HCT116 (cell line): ENCODE measurements around the gene IGF2R. TPM values are rescaled to one million over a fixed set of nuclear protein-coding genes. Genes with fewer than 3 reads are reported as not detected.

Source experiments
- ATAC-seq: fragments of 200-7000 bp; cut with Tn5 transposase; 2 replicates; pipeline ENCODE4 v1.9.1; 2020; ENCODE audit warnings: mild to moderate bottlenecking, moderate library complexity
- BruUV-seq: library from RNA; stranded (reverse); fragments of 400-500 nt; replicated peaks from 2 replicates; lab custom pipeline; 2021; lab: Mats Ljungman, UMichigan
- CTCF ChIA-PET: fragments of 300-600 bp; sonication (Branson Sonifier 250); formaldehyde crosslinking; loops from one replicate; lab custom pipeline; 2021; ENCODE audit warnings: antibody characterized with exemption; lab: Charles Lee
- POLR2A ChIA-PET: fragments of 300-600, 350-600 bp; sonication (Branson Sonifier 250); formaldehyde crosslinking; loops from one replicate; lab custom pipeline; 2021; ENCODE audit warnings: antibody characterized with exemption; lab: Charles Lee
- RAD21 ChIA-PET, 2 experiments: fragments of 300-600 bp; sonication (Branson Sonifier 250); formaldehyde crosslinking; loops; one replicate each; lab custom pipeline; 2023; ENCODE audit warnings: low total read pairs in 2 of 2; ENCODE audit not compliant: uncharacterized antibody in 2 of 2, unreplicated experiment in 2 of 2, low non-redundant PET in 1 of 2; lab: Charles Lee
- DNase-seq: peaks from one replicate; pipeline ENCODE4 v3.0.0-alpha.2; 2010; ENCODE audit warnings: low read depth, low spot score
- H2AFZ ChIP-seq: fragments of 200-600 bp; shearing (Covaris generic), sonication (generic); 2 replicates; pipeline ENCODE4 v1.6.1; 2017; ENCODE audit warnings: low read depth, mixed run types, mixed read lengths, antibody characterized with exemption, low read length; ENCODE audit not compliant: poor library complexity, severe bottlenecking
- H3K27ac ChIP-seq: 2 replicates; pipeline ENCODE4 v1.5.1; 2012; ENCODE audit warnings: low read depth, low read length
- H3K27me3 ChIP-seq: fragments of 200-600 bp; sonication (generic); 2 replicates; pipeline ENCODE4 v1.6.1; 2016; ENCODE audit warnings: mixed run types, low read length, mixed read lengths; ENCODE audit not compliant: insufficient read depth
- H3K36me3 ChIP-seq, 2 experiments: fragments of 200-500 bp in 1 of 2; fragments of 200-600 bp in 1 of 2; sonication (Bioruptor generic) in 1 of 2; sonication (generic) in 1 of 2; 2 replicates each; pipeline versions ENCODE4 v1.5.1 to v1.6.1; 2014 to 2016; ENCODE audit warnings: low read length in 2 of 2, inconsistent platforms in 1 of 2, mixed read lengths in 1 of 2, mixed run types in 1 of 2; ENCODE audit not compliant: insufficient read depth in 2 of 2, control insufficient read depth in 1 of 2
- H3K4me1 ChIP-seq, 2 experiments: fragments of 200-600 bp in 1 of 2; sonication (generic) in 1 of 2; 2 replicates each; pipeline versions ENCODE4 v1.5.1 to v1.6.1; 2012 to 2017; ENCODE audit warnings: low read length in 2 of 2, inconsistent platforms in 1 of 2, mild to moderate bottlenecking in 1 of 2, mixed read lengths in 1 of 2, mixed run types in 1 of 2, moderate library complexity in 1 of 2; ENCODE audit not compliant: insufficient read depth in 2 of 2, control insufficient read depth in 1 of 2
- H3K4me2 ChIP-seq: fragments of 200-600 bp; sonication (generic); 2 replicates; pipeline ENCODE4 v1.6.1; 2017; ENCODE audit warnings: mixed run types, low read length, mixed read lengths
- H3K4me3 ChIP-seq, 2 experiments: fragments of 200-600 bp in 1 of 2; sonication (generic) in 1 of 2; replicated peaks in 1 of 2; 2 replicates each; pipeline ENCODE4 v1.5.1; 2011 to 2016; ENCODE audit warnings: low read length in 2 of 2, control low read depth in 1 of 2, low read depth in 1 of 2, mild to moderate bottlenecking in 1 of 2, mixed read lengths in 1 of 2, mixed run types in 1 of 2
- H3K79me2 ChIP-seq: fragments of 200-600 bp; sonication (generic); 2 replicates; pipeline ENCODE4 v1.6.1; 2017; ENCODE audit warnings: mild to moderate bottlenecking, mixed run types, low read length, moderate library complexity, mixed read lengths; ENCODE audit not compliant: insufficient read depth
- H3K9ac ChIP-seq: fragments of 200-600 bp; sonication (generic); 2 replicates; pipeline ENCODE4 v1.6.1; 2016; ENCODE audit warnings: low read length, mixed read lengths
- H3K9me2 ChIP-seq: fragments of 200-600 bp; sonication (generic), shearing (Covaris generic); 2 replicates; pipeline ENCODE4 v1.6.1; 2017; ENCODE audit warnings: mixed run types, mild to moderate bottlenecking, moderate library complexity; ENCODE audit not compliant: insufficient read depth
- H3K9me3 ChIP-seq, 2 experiments: fragments of 200-500 bp in 1 of 2; fragments of 200-600 bp in 1 of 2; sonication (Bioruptor generic) in 1 of 2; sonication (generic) in 1 of 2; 2 replicates each; pipeline ENCODE4 v1.6.1; 2014 to 2017; ENCODE audit warnings: low read length in 2 of 2, mixed read lengths in 2 of 2, inconsistent platforms in 1 of 2, low read depth in 1 of 2, mild to moderate bottlenecking in 1 of 2, mixed run types in 1 of 2, moderate library complexity in 1 of 2; ENCODE audit not compliant: control insufficient read depth in 1 of 2, insufficient read depth in 1 of 2
- H4K20me1 ChIP-seq: fragments of 200-600 bp; sonication (generic), shearing (Covaris generic); 2 replicates; pipeline ENCODE4 v1.6.1; 2017; ENCODE audit warnings: mixed run types, mild to moderate bottlenecking, moderate library complexity; ENCODE audit not compliant: insufficient read depth
- ATF3 ChIP-seq: IDR thresholded peaks from 2 replicates; pipeline ENCODE4 v1.6.1; 2012
- EGR1 ChIP-seq: IDR thresholded peaks from 2 replicates; pipeline ENCODE4 v1.6.1; 2012; ENCODE audit warnings: low read depth
- EZH2 ChIP-seq: fragments of 200-600 bp; sonication (generic); IDR thresholded peaks from 2 replicates; pipeline ENCODE4 v1.6.1; 2017; ENCODE audit warnings: antibody characterized with exemption, mixed run types
- EZH2phosphoT487 ChIP-seq: fragments of 200-600 bp; IDR thresholded peaks from 2 replicates; pipeline ENCODE4 v1.6.1; 2018; ENCODE audit warnings: antibody characterized with exemption, borderline replicate concordance
- POLR2A ChIP-seq: IDR thresholded peaks from 2 replicates; pipeline ENCODE4 v1.7.0; 2011; ENCODE audit warnings: borderline replicate concordance; ENCODE audit not compliant: insufficient read depth, insufficient read length; ENCODE audit errors: extremely low read depth
- SIN3A ChIP-seq: IDR thresholded peaks from 2 replicates; pipeline ENCODE4 v1.6.1; 2012; ENCODE audit warnings: low read depth
- SP1 ChIP-seq: IDR thresholded peaks from 2 replicates; pipeline ENCODE4 v1.6.1; 2012; ENCODE audit warnings: low read depth
- SRF ChIP-seq: IDR thresholded peaks from 2 replicates; pipeline ENCODE4 v1.6.1; 2012; ENCODE audit warnings: low read depth
- YY1 ChIP-seq: IDR thresholded peaks from 2 replicates; pipeline ENCODE4 v1.6.1; 2011; ENCODE audit warnings: low read length, low read depth, moderate library complexity, mild to moderate bottlenecking; ENCODE audit not compliant: insufficient replicate concordance; ENCODE audit errors: extremely low read depth
- ZFX ChIP-seq: fragments of 450-650 bp; IDR thresholded peaks from 2 replicates; pipeline ENCODE4 v1.6.1; 2017
- intact Hi-C: fragments of 100-400 bp; cut with micrococcal nuclease; formaldehyde crosslinking; loops from 2 replicates; pipeline ENCODE4 v1.10.0; 2022
- total RNA-seq: library from RNA; stranded (reverse); gene quantifications from one replicate; pipeline ENCODE4 v1.2.1, GENCODE V29; 2021; ENCODE audit not compliant: unreplicated experiment
- TF ChIP-seq, protein P1 (sequence below): IDR thresholded peaks from 2 replicates; pipeline ENCODE4 v1.6.1; 2012

IGF2R gene
- total RNA-seq, 1 experiment from 2014 or later = 37.0 TPM

DNA sequence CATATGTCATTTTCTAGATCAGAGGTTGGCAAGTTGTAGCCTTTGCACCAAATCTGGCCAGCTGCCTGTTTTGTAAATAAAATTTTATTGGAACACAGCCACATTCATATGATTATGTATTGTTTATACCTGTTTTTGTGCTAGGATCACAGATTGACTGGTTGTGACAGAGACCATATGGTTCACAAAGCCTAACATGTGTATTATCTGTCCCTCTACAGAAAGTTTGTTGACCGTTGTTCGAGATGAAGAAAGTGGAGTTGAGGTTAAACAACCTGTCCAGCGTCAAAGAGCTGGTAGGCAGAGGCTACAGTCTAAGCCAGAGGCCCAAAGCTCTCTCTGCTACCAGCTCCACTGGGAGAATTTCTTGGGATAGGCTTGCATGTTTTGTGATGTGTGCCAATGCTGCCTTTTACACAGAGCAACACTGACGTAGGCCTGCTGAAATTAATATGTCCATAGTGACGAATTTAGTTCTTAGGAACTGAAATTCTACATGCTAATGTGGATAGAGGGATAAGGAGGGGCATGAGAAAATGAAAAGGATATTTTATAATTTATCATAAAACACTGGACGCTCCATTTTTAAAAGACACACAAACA lies 11.7 kb upstream of the IGF2R start:
- no peak overlapping the region for H3K4me3 ChIP-seq
- no peak overlapping the region for H3K9ac ChIP-seq
- H3K27ac ChIP-seq = no peak overlapping the region
- ATAC-seq (no peak), DNase-seq (no peak)
- CTCF ChIA-PET = no interaction called here
- no TSS peak for BruUV-seq
- no peak overlapping the region for H2AFZ ChIP-seq
- H3K27me3 ChIP-seq = 0 out of 2 replicates have a peak, but pooled peaks cover 4% of the 10 kb centered on the region
- H3K9me2 ChIP-seq = no peaks in the 10 kb centered on the region
- no peaks in the 10 kb centered on the region for H3K9me3 ChIP-seq
- intact Hi-C loops = no loop called here
- no peak for TF ChIP-seq EZH2phosphoT487
- no peak for TF ChIP-seq ZFX
- TF ChIP-seq, protein P1, sequence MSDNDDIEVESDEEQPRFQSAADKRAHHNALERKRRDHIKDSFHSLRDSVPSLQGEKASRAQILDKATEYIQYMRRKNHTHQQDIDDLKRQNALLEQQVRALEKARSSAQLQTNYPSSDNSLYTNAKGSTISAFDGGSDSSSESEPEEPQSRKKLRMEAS = no peak
- TF ChIP-seq EGR1 = no peak
- TF ChIP-seq EZH2 = no peak
- no peak for TF ChIP-seq POLR2A
- TF ChIP-seq SRF = no peak
- TF ChIP-seq YY1 = no peak
- no peak for TF ChIP-seq ATF3
- TF ChIP-seq SIN3A = no peak
- no peak for TF ChIP-seq SP1
- no peaks in the 10 kb centered on the region for H3K79me2 ChIP-seq
- POLR2A ChIA-PET = no interaction called here
- no peak overlapping the region for H3K4me2 ChIP-seq
- H4K20me1 ChIP-seq = no peaks in the 10 kb centered on the region
- RAD21 ChIA-PET = no interaction called here
- H3K36me3 ChIP-seq = no peaks in the 10 kb centered on the region
- H3K4me1 ChIP-seq = peaks cover 0 to 8% of the 10 kb centered on the region in 2 experiments; a peak in 1 of 4 replicates
